ENCODE data around the gene KRTAP10-5.
"Not testable (repeated sequence)": the region's sequence is repeated elsewhere in the genome, so short reads cannot be mapped to it uniquely, and the experiment has no call there.

Gene KRTAP10-5

GRCh38 chr21:44569861-44570517 is 10.4 kb downstream of the KRTAP10-5 start:
- no peak for DNase-seq

GRCh38 chr21:44568667-44569556 is 11.5 kb downstream of the KRTAP10-5 start:
- DNase-seq, result no peak

GRCh38 chr21:44568261-44568660 is 12.1 kb downstream of the KRTAP10-5 start:
- DNase-seq, result no peak

DNA sequence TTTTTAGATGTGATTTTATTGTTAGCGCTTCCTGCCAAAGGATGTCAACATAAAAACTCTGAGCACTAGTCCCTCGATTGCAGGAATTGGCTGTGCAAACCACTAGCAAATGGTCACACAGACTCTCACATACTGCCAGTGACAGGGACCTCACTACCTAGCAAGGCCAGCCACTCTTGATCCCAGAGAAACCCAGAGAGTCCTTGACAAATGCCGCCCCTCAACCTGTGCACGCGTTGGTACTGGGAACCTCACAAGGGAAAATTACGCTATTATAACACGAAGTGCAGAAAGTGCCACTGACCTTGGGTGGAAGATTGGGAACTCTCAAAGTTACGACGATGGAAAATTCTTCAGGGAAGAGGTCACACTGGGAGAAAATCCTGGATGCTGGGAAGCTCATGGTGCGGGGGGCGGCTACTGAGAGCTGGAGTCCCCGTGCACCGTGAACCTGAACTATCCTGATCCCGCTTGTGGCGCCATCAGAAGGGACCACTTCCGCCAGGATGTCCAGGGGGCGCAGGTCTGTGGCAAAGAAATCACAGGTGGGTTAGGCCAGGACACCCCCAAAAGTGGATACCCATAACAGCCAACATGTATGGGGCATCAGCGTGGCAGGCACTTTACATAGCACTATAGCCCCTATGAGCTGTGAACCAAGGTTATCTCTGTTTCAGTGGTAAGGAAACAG is 12.8 kb downstream of the KRTAP10-5 start:
- DNase-seq, result no peak

- DNase-seq, result peak; percentile 73
Measured at GRCh38 chr21:44566403-44566802, 14.0 kb downstream of the KRTAP10-5 start.

DNA sequence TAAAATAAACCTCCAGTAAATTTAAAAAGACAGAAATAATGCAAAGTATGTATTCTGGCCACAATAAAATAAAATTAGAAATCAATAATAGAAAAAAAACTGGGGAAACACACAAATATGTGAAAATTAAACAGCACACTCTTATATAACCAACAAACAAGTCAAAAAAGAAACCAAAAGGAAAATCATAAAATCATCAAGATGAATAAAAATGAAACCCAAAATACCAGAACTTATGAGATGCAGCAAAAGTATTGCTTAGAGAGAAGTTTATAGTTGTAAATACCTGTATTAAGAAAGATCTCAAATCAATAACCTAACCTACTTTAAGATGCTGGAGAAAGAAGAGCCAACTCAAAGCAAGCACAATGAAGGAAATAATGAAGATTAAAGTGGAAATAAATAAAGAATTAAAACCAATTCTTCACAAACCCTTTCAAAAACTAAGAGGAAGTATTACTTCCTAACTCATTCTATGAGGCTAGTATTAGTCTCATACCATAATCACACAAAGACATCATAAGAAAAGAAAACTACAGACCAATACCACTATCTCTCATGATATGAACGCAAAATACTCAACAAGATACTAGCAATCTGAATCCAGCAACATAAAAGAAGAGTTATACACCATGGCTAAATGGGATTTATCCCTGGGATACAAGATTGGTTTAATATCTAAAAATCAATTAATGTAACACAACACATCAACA is 15.4 kb downstream of the KRTAP10-5 start:
- DNase-seq, result peak; percentile 60

GRCh38 chr21:44564099-44564498 is 16.3 kb downstream of the KRTAP10-5 start:
- DNase-seq, result no peak

GRCh38 chr21:44558695-44559094 is 21.7 kb downstream of the KRTAP10-5 start, which contains the start of gene KRTAP10-3:
Gene KRTAP10-3 (minus strand): TSS chr21:44558795. CDS start chr21:44558715, 80 bp downstream.
- DNase-seq, result no peak

GRCh38 chr21:44558329-44558675 is 22.1 kb downstream of the KRTAP10-5 start:
- DNase-seq, result not testable (repeated sequence)

DNA sequence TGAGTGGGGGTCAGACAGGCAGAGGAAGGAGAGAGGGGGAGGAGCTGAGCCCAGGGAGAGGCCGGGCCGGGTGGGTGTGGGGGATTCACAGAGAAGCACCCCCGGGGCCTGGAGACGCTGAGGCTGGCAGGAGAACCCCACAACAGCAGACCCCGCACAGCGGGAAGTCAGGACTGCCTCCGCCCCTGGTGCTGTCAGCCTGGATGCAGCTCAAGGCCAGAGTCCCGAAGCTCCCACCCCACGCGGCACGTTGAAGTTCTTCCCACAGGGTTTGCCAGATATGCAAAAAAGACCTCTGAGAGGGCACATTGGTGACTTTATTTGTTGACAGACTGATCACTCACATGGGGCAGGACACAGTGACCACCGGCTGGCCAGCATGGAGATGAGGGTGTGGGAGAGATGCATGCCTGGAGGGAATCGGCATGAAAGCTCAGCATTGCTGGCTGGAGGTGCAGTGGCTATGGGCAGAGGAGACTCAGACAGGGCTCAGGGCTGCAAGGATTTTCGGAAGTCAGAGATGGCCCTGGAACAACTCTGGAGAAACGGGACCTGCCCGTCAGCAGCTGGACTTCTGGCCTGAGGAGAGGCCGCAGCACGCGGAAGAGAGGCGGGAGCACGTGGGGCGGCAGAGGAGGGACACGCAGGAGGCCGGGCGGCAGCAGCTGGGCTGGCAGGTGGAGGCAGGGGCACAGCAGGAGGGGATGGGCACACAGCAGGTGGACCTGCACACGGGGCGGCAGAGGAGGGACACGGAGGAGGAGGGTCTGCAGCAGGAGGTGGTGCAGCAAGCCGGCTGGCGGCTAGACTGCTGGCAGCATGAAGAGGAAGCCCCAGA is 22.7 kb downstream of the KRTAP10-5 start:
- DNase-seq, result no peak

DNA sequence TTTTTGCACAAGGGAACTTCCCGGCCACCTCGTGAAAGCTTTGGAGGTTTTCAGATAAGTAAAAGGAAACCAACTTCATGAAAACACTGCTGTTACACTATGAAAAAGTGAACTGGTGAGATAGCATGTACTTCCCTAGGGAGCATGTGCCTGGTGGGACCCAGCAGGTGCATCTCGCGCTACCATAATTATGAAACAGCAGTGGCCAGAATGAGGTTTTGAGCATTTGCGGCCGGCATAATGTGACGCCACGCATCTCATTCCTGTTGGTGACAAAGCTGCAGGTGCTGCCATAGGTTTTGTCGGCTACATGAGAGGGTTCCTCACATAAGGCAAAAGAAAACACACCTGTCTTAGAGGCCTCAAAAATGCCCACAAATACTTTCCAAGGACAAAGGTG is 23.5 kb downstream of the KRTAP10-5 start:
- DNase-seq, result no peak

DNA sequence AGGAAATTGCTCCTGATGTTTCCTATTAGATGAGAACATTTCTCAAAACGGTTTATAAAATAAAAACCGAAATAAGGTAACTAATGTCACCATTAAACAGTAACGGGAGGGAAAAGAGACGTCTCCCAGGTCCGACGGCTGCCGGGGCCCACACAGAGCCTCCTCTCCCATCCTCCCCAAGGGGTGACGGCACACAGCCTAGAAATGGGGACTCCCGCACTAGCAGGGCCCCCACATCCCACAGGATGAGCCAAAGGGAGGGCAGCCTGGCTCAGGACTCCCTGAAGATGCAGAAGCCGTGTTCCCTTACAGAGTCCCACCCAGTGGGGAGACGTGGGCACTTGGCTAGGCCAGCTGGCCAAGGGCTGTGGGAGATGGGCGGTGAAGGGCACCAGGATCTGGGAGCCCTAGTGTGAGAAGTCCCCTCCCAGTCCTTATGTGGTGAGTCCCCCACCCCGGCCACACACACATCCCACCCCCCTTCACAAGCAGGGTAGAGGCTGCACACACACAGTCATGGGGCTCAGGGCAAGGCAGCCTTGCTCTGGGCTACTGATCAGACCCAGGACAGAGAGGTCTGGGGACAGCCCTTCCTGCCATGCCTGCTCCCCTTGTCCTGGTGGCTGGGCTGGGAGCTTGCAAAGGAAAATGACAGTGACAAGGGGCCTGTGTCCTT is 25.1 kb downstream of the KRTAP10-5 start:
- no peak for DNase-seq

- no peak for DNase-seq
Measured at GRCh38 chr21:44552681-44553080, 27.7 kb downstream of the KRTAP10-5 start.

DNA sequence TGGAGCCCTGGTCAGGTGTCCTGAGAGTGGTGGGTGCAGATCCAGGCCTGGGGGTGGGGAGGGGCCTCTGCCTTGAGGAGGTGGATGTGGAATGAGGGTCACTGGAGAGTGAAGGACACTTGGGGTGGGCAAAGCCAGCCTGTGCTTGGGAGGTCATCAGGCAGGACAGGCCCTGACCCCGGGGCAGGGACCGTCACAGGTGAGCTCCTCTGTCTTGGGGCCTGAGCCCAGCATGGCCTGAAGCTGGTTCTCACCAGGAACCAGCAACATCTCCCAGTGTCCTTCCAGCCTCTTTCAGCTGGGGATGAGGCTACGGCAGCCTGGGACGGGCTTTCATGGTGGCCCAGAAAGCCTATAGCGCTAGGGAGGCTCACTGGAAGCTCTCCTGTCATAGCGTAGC is 28.3 kb downstream of the KRTAP10-5 start:
- no peak for DNase-seq

- no peak for DNase-seq
Measured at GRCh38 chr21:44551340-44551961, 29.0 kb downstream of the KRTAP10-5 start, which contains the start of gene KRTAP10-2. Gene KRTAP10-2 (minus strand): TSS chr21:44551505. CDS start chr21:44551458, 47 bp downstream.

DNA sequence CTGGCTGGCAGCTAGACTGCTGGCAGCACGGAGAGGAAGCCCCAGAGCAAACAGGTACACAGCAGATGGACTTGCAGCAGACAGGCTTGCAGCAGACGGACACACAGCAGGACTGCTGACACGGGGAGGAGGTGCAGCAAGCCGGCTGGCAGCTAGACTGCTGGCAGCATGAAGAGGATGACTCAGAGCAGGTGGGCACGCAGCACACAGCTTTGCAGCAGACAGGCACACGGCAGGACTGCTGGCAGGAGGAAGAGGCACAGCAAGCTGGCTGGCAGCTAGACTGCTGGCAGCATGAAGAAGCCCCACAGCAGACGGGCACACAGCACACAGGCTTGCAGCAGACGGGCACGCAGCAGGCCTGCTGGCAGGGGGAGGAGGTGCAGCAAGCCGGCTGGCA is 29.6 kb downstream of the KRTAP10-5 start:
- no peak for DNase-seq

DNA sequence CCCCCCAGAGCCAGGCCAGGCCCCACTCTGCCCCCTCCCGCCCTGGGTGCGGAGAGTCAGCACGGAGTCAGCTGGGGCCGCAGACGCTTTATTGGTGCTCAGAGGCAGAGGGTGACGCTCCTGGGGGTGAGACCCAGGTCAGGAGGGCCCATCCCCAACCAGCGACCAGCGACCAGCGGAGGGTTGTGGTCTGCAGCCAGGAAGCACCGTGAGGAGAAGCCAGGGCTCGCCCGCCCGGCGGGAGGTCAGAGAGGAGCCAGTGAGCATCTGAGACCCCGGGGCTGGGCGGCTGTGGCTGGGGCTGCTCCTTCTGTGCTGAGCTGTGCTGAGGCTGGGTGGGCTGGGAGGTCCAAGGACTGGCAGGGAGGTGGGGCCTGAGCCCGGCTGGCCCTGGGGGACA is 30.1 kb downstream of the KRTAP10-5 start:
- not testable (repeated sequence) for DNase-seq

GRCh38 chr21:44549525-44550211 is 30.7 kb downstream of the KRTAP10-5 start:
- DNase-seq, result no peak

GRCh38 chr21:44548922-44549321 is 31.5 kb downstream of the KRTAP10-5 start:
- DNase-seq, result no peak

GRCh38 chr21:44548381-44548780 is 32.0 kb downstream of the KRTAP10-5 start:
- DNase-seq, result no peak
